ENCODE measurements around the gene EPB41L1.

The EPB41L1 gene

DNA sequence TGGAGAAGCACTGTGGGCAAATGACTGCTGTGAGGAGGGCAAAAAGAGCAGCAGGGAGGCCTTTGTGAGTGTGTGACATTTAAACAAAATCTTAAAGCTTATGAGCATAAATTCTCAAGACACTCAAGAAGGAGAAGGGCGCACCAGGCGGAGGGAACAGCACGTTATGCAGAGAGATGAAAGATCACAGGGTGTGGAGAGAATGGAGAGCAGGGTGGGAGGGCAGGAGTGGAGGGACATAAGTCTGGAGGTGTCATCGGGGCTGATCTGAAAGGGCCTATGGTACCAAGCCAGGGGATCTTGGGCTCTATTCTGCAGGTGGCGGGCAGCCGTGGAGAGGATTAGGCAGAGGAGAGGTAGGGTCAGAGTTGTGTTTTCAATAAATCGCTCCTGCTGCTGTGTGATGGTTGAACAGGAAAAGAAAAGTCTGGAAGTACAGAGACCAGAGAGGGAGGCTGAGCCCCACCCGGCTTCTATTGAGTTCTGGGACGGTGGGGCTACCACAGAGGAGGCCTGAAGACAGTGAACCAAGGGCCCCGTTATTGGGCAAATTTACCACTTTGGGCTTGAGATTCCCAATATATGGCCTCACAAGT, 127.3 kb downstream of the EPB41L1 start:
- no peak for DNase-seq (ENCODE audit: low spot score)

Measured in LoVo (cell line).